Gastrocnemius medialis (tissue), 4 donors: Measurements from ENCODE around the gene LUC7L3. TPM values are rescaled to one million over a fixed set of nuclear protein-coding genes. Genes with fewer than 3 reads are reported as not detected.

Experiments
- ATAC-seq, 2 donors: fragments of 150-250 bp; one replicate each; pipeline ENCODE4 v1.9.1; 2016
- DNase-seq, 2 donors: peaks; one replicate each; pipeline ENCODE4 v3.0.0-alpha.2; 2019
- H3K27ac ChIP-seq, 4 donors: fragments of 200-600 bp; sonication (generic); 1 replicate in 1 of 4; 2 replicates in 3 of 4; pipeline ENCODE4 v1.5.1; 2016 to 2018; ENCODE audit warnings: mild to moderate bottlenecking in 2 of 4, moderate library complexity in 1 of 4
- H3K27me3 ChIP-seq, 3 donors: fragments of 200-600 bp; sonication (generic) in 2 of 3; 1 replicate in 1 of 3; 2 replicates in 2 of 3; pipeline versions ENCODE4 v1.5.1 to v1.6.0; 2016 to 2019; ENCODE audit warnings: mild to moderate bottlenecking in 1 of 3, moderate library complexity in 1 of 3
- H3K36me3 ChIP-seq, 2 donors: fragments of 200-600 bp; sonication (generic) in 1 of 2; one replicate each; pipeline ENCODE4 v1.5.1; 2017 to 2018
- H3K4me1 ChIP-seq, 2 donors: fragments of 200-600 bp; sonication (generic) in 1 of 2; one replicate each; pipeline ENCODE4 v1.5.1; 2016 to 2017; ENCODE audit warnings: mild to moderate bottlenecking in 2 of 2
- H3K4me3 ChIP-seq, 4 donors: fragments of 200-600 bp; sonication (generic) in 3 of 4; 1 replicate in 1 of 4; 2 replicates in 3 of 4; pipeline ENCODE4 v1.5.1; 2016 to 2019; ENCODE audit warnings: mild to moderate bottlenecking in 2 of 4
- H3K9me3 ChIP-seq, 3 donors: fragments of 200-600 bp; sonication (generic) in 2 of 3; 1 replicate in 1 of 3; 2 replicates in 2 of 3; pipeline ENCODE4 v1.5.1; 2016 to 2019
- POLR2A ChIP-seq, 2 donors: fragments of 450-650 bp; IDR thresholded peaks; one replicate each; pipeline ENCODE4 v1.6.1; 2017; ENCODE audit warnings: antibody characterized with exemption in 2 of 2, mild to moderate bottlenecking in 2 of 2, moderate library complexity in 2 of 2
- in situ Hi-C, 4 donors: fragments of 200-750 bp; cut with MboI; loops; one replicate each; pipeline versions ENCODE4 v1.15.0 to v1.8.0; 2017; ENCODE audit warnings: low sequenced_read_pairs in 4 of 4
- intact Hi-C: fragments of 100-400 bp; cut with DNase I; formaldehyde crosslinking; loops from one replicate; pipeline ENCODE4 v1.15.1; 2023; ENCODE audit warnings: low total_unique reads
- total RNA-seq, 4 donors: library from RNA; depleted of rRNA; stranded (reverse); fragments of >200 nt; gene quantifications; one replicate each; pipeline versions ENCODE4 v1.1.0 to v1.2.3, GENCODE V29; 2016
- TF ChIP-seq, protein P1 (sequence below), 5 experiments: fragments of 450-650 bp in 3 of 5; fragments of 200-600 bp in 2 of 5; sonication (generic) in 2 of 5; IDR thresholded peaks in 4 of 5; conservative IDR thresholded peaks in 1 of 5; 1 replicate in 4 of 5; 2 replicates in 1 of 5; pipeline ENCODE4 v1.5.1; 2016 to 2019; ENCODE audit warnings: antibody characterized with exemption in 5 of 5, mild to moderate bottlenecking in 3 of 5, moderate library complexity in 3 of 5

LUC7L3 gene
- total RNA-seq, 4 donors from 2014 or later = 10.4 to 67.3 (median 25.7) TPM

DNA sequence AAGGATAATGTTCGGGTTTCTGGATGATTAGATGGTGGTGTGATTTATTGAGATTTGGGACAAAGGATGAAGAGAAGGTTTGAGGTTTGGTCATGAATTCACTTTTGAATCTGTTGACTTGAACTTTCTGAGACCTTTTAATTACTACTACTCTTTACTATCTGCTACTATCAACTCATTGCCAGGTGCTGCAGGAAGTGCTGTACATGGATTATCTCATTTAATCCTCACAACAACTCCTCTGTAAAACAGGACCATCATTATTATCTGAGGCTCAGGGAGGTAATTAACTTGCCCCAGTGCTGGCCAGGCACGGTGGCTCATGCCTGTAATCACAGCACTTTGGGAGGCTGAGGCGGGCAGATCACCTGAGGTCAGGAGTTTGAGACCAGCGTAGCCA lies 8.8 kb upstream of the LUC7L3 start:
- no peak for ATAC-seq
- intact Hi-C loops = no loop called here
- no peaks in the 10 kb centered on the region for H3K36me3 ChIP-seq
- in situ Hi-C loops = loop anchor here in 1 of 4 donors (25.0 kb wide), 1 partner anchor 923 kb away; the partner anchor contains the start of gene KAT7
- peaks cover 28 to 30% of the 10 kb centered on the region in 2 donors for H3K4me1 ChIP-seq
- H3K27ac ChIP-seq = no peak overlapping the region
- no peaks in the 10 kb centered on the region for H3K27me3 ChIP-seq
- H3K9me3 ChIP-seq = no peaks in the 10 kb centered on the region
- TF ChIP-seq, protein P1, sequence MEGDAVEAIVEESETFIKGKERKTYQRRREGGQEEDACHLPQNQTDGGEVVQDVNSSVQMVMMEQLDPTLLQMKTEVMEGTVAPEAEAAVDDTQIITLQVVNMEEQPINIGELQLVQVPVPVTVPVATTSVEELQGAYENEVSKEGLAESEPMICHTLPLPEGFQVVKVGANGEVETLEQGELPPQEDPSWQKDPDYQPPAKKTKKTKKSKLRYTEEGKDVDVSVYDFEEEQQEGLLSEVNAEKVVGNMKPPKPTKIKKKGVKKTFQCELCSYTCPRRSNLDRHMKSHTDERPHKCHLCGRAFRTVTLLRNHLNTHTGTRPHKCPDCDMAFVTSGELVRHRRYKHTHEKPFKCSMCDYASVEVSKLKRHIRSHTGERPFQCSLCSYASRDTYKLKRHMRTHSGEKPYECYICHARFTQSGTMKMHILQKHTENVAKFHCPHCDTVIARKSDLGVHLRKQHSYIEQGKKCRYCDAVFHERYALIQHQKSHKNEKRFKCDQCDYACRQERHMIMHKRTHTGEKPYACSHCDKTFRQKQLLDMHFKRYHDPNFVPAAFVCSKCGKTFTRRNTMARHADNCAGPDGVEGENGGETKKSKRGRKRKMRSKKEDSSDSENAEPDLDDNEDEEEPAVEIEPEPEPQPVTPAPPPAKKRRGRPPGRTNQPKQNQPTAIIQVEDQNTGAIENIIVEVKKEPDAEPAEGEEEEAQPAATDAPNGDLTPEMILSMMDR (IDR thresholded peaks at IDR 0.05 in 4 of 5, conservative IDR thresholded peaks at IDR 0.05 in 1 of 5) = no peak
- no peak for TF ChIP-seq POLR2A (IDR thresholded peaks at IDR 0.05)
- DNase-seq = no peak
- H3K4me3 ChIP-seq = no peak overlapping the region

DNA sequence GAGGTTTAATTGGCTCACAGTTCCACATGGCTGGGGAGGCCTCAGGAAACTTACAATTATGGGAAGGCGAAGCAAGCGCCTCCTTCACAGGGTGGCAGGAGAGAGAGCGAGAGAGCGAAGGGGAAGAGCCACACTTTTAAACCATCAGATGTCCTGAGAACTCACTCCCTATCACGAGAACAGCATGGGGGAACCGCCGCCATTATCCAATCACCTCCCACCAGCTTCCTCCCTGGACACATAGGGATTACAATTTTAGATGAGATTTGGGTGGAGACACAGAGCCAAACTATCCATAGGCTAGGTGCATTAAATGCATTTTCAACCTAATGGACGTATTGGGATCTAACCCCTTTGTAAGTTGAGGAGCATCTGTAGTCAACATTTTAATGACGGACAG lies 6.8 kb upstream of the LUC7L3 start:
- intact Hi-C loops = no loop called here
- no peak overlapping the region for H3K4me3 ChIP-seq
- no peaks in the 10 kb centered on the region for H3K9me3 ChIP-seq
- H3K27me3 ChIP-seq = no peaks in the 10 kb centered on the region
- in situ Hi-C loops = loop anchor here in 1 of 4 donors (25.0 kb wide), 1 partner anchor 925 kb away; the partner anchor contains the start of gene KAT7
- no peak for ATAC-seq
- H3K4me1 ChIP-seq = peaks cover 16 to 18% of the 10 kb centered on the region in 2 donors
- H3K27ac ChIP-seq = no peak overlapping the region
- no peaks in the 10 kb centered on the region for H3K36me3 ChIP-seq
- DNase-seq = no peak
- no peak for TF ChIP-seq POLR2A (IDR thresholded peaks at IDR 0.05)
- TF ChIP-seq, protein P1 (IDR thresholded peaks at IDR 0.05 in 4 of 5, conservative IDR thresholded peaks at IDR 0.05 in 1 of 5) = no peak

DNA sequence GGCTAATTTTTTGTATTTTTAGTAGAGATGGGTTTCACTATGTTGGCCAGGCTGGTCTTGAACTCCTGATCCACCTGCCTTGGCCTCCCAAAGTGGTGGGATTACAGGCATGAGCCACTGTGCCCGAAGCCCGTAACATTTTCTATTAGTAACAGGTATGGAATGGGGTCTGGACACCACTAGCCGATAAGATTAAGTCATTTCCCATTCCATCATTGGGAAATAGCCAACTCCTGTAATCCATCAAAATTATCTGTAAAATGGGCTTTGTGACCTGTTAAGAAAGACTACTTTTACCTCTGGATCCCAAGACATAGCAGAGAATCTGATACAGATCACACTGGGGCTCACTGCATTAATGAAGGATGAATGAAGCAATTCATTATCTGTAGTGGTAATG lies 3.9 kb upstream of the LUC7L3 start:
- DNase-seq = no peak
- intact Hi-C loops = loop anchor here (5.0 kb wide), 1 partner anchor 928 kb away; the partner anchor contains the start of gene KAT7
- Histone ChIP-seq H3K4me1 (peaks cover 0 to 1% of the 10 kb centered on the region in 2 donors), H3K9me3 (no peaks in the 10 kb centered on the region), H3K27ac (no peak overlapping the region), H3K4me3 (no peak overlapping the region), H3K36me3 (no peaks in the 10 kb centered on the region), H3K27me3 (no peaks in the 10 kb centered on the region)
- no peak for ATAC-seq
- TF ChIP-seq, protein P1 (IDR thresholded peaks at IDR 0.05 in 4 of 5, conservative IDR thresholded peaks at IDR 0.05 in 1 of 5) = no peak
- no peak for TF ChIP-seq POLR2A (IDR thresholded peaks at IDR 0.05)
- in situ Hi-C loops = loop anchor here in 1 of 4 donors (25.0 kb wide), 1 partner anchor 928 kb away; the partner anchor contains the start of gene KAT7

DNA sequence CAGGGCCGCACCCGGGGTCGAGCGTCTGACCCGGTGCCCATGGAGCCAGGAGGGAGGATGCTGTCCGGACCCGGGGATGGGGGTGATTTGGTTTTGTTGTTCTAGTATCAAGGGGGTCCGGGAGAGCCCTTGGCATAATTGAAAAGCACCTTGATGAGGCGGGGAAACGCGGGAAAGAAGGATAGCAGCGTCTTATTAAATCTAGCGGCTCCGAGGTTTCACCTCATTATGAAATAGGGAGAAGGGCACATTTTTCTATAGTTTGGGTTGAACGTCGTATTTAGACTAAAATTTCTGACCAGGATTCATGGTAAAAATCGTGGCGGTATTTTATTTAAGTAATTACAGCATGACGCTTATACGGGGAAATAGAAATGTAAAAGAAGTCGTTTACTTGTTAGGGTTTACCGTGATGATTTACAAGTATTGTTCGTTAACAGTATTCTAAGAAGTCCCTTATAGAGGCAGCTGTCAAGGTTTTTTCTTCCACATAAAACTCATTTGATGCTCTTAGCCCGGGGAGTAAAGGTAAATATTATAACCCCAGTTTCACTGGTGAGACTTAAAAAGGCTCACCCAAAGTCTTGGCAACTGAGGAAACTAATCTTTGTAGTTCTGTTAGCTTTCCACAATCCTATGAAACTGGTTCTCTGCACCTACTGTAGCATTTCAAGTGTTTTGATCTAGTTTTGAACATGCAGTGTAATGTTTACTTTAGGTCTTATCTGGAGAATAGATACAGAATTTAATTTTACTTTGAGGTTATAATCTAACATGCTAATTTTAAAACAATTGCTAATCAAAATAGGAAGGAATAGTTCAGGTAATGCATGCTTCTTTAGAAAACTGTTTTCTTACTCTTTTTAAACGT lies 756 bp downstream of the LUC7L3 start:
- Histone ChIP-seq H3K4me1 (peaks cover 43 to 46% of the 10 kb centered on the region in 2 donors), H3K27me3 (no peaks in the 10 kb centered on the region), H3K27ac (peak overlapping the region; percentile 92 to 98 (median 97)), H3K36me3 (no peaks in the 10 kb centered on the region), H3K4me3 (peak overlapping the region; percentile 76 to 98 (median 84)), H3K9me3 (no peaks in the 10 kb centered on the region)
- no peak for DNase-seq
- TF ChIP-seq, protein P1 (IDR thresholded peaks at IDR 0.05 in 4 of 5, conservative IDR thresholded peaks at IDR 0.05 in 1 of 5) = no peak
- no peak for TF ChIP-seq POLR2A (IDR thresholded peaks at IDR 0.05)
- no peak for ATAC-seq
- in situ Hi-C loops (loop anchor here in 1 of 4 donors (25.0 kb wide), 1 partner anchor 933 kb away; the partner anchor contains the start of gene KAT7), intact Hi-C loops (loop anchor here (1.0 to 5.0 kb wide), 2 partner anchors 12 to 933 kb away; partner anchors contain the start of gene KAT7)
